ENCODE results near the gene USP6NL. TPM values are rescaled to one million over a fixed set of nuclear protein-coding genes. Genes with fewer than 3 reads are reported as not detected.

Gene USP6NL
- total RNA-seq, 1 donor from 2014 or later: 13.8 TPM

- Mint-ChIP-seq H3K4me1 (ENCODE audit: unreplicated experiment) (no peaks in the 10 kb centered on the region), H3K27me3 (ENCODE audit: unreplicated experiment) (no peaks in the 10 kb centered on the region), H3K4me3 (ENCODE audit: unreplicated experiment) (no peak overlapping the region), H3K27ac (ENCODE audit: unreplicated experiment) (no peak overlapping the region), H3K9me3 (ENCODE audit: unreplicated experiment) (no peaks in the 10 kb centered on the region), H3K36me3 (ENCODE audit: unreplicated experiment) (peaks cover 32% of the 10 kb centered on the region)
- no peak for TF ChIP-seq CTCF (IDR thresholded peaks at IDR 0.05)
- DNase-seq (ENCODE audit: extremely low spot score, unreplicated experiment): no peak
These were observed 120.4 kb downstream of the USP6NL start for GRCh38 chr10:11491087-11491486.

DNA sequence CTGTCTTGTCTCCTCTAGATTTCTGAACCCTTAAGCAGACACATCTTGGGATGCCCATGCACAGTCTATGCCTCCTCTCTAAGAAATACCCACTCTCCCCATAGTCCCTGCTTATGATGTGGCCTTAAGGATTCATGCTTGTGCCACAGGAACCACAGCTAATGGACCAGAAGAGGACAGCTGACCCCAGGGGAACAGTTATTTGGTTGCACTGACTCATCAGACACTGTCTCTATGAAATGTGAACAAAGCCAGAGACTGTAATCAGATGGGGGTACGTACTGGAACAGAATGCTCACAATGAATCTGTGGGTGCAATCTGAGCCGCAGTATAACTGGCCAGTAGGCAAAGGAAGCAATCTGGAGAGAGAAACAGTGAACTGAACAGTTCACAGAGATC lies 121.9 kb downstream of the USP6NL start:
- Mint-ChIP-seq H3K9me3 (ENCODE audit: unreplicated experiment) (no peaks in the 10 kb centered on the region), H3K4me3 (ENCODE audit: unreplicated experiment) (no peak overlapping the region), H3K4me1 (ENCODE audit: unreplicated experiment) (no peaks in the 10 kb centered on the region), H3K36me3 (ENCODE audit: unreplicated experiment) (peaks cover 32% of the 10 kb centered on the region), H3K27me3 (ENCODE audit: unreplicated experiment) (no peaks in the 10 kb centered on the region), H3K27ac (ENCODE audit: unreplicated experiment) (no peak overlapping the region)
- no peak for DNase-seq (ENCODE audit: extremely low spot score, unreplicated experiment)
- no peak for TF ChIP-seq CTCF (IDR thresholded peaks at IDR 0.05)

DNA sequence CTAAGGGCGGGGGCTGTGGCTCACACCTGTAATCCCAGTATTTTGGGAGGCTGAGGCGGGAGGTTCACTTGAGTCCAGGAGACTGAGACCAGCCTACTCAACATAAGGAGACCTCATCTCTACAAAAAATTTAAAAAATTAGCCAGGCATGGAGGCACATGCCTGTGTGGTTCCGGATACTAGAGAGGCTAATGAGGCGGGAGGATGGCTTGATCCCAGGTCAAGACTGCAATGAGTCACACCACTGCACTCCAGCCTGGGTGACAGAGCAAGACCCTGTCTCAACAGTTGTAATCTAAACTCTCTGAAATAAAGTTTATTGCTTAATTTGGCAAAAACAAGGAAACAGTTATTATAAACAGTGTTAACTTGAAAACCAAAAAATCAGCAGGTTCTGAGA lies 123.3 kb downstream of the USP6NL start:
- no peak for TF ChIP-seq CTCF (IDR thresholded peaks at IDR 0.05)
- no peak overlapping the region for H3K27ac Mint-ChIP-seq (ENCODE audit: unreplicated experiment)
- H3K4me1 Mint-ChIP-seq (ENCODE audit: unreplicated experiment): no peaks in the 10 kb centered on the region
- H3K4me3 Mint-ChIP-seq (ENCODE audit: unreplicated experiment): no peak overlapping the region
- H3K9me3 Mint-ChIP-seq (ENCODE audit: unreplicated experiment): no peaks in the 10 kb centered on the region
- no peaks in the 10 kb centered on the region for H3K27me3 Mint-ChIP-seq (ENCODE audit: unreplicated experiment)
- DNase-seq (ENCODE audit: extremely low spot score, unreplicated experiment): no peak
- peaks cover 32% of the 10 kb centered on the region for H3K36me3 Mint-ChIP-seq (ENCODE audit: unreplicated experiment)

GRCh38 chr10:11483201-11484148 lies 128.0 kb downstream of the USP6NL start:
- TF ChIP-seq CTCF (IDR thresholded peaks at IDR 0.05): no peak
- no peaks in the 10 kb centered on the region for H3K9me3 Mint-ChIP-seq (ENCODE audit: unreplicated experiment)
- peaks cover 2% of the 10 kb centered on the region for H3K4me1 Mint-ChIP-seq (ENCODE audit: unreplicated experiment)
- no peak for DNase-seq (ENCODE audit: extremely low spot score, unreplicated experiment)
- H3K4me3 Mint-ChIP-seq (ENCODE audit: unreplicated experiment): no peak overlapping the region
- peaks cover 20% of the 10 kb centered on the region for H3K36me3 Mint-ChIP-seq (ENCODE audit: unreplicated experiment)
- no peaks in the 10 kb centered on the region for H3K27me3 Mint-ChIP-seq (ENCODE audit: unreplicated experiment)
- H3K27ac Mint-ChIP-seq (ENCODE audit: unreplicated experiment): no peak overlapping the region

DNA sequence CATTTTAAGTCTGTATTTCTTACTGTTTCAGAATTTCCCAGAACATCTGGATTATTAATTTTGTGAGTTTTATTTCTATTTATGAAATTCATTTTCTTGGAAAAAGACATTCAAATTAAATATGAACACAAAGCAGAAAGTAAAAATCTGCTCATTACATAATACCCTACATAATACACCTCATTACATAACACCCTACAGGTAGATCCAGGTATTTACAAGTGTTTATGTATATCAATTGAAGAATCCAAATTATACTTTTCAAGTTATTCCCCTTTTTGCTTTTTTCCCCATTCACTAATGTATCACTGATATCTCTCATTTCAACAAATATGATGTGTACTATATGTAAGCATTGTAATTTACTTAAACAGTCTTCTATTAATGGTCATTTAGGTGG lies 129.1 kb downstream of the USP6NL start:
- H3K4me1 Mint-ChIP-seq (ENCODE audit: unreplicated experiment): peaks cover 2% of the 10 kb centered on the region
- no peak overlapping the region for H3K27ac Mint-ChIP-seq (ENCODE audit: unreplicated experiment)
- H3K9me3 Mint-ChIP-seq (ENCODE audit: unreplicated experiment): no peaks in the 10 kb centered on the region
- DNase-seq (ENCODE audit: extremely low spot score, unreplicated experiment): no peak
- H3K36me3 Mint-ChIP-seq (ENCODE audit: unreplicated experiment): peaks cover 18% of the 10 kb centered on the region
- H3K27me3 Mint-ChIP-seq (ENCODE audit: unreplicated experiment): no peaks in the 10 kb centered on the region
- no peak for TF ChIP-seq CTCF (IDR thresholded peaks at IDR 0.05)
- H3K4me3 Mint-ChIP-seq (ENCODE audit: unreplicated experiment): no peak overlapping the region

Data from osteocyte (in vitro differentiated cells).